Parathyroid adenoma (tissue), 2 donors: ENCODE results near the gene APEX1.

Experiments used
- H2AFZ ChIP-seq: fragments of 300-600 bp; sonication (generic); one replicate; pipeline ENCODE4 v1.7.0; 2017; ENCODE audit warnings: antibody characterized with exemption, mild to moderate bottlenecking
- H3K27ac ChIP-seq: fragments of 300-600 bp; sonication (generic); one replicate; pipeline ENCODE4 v1.7.0; 2017
- H3K27me3 ChIP-seq: fragments of 300-600 bp; sonication (generic); one replicate; pipeline ENCODE4 v1.7.0; 2017; ENCODE audit warnings: low read length; ENCODE audit not compliant: control insufficient read depth, insufficient read depth
- H3K36me3 ChIP-seq: fragments of 300-600 bp; sonication (generic); one replicate; pipeline ENCODE4 v1.7.0; 2017; ENCODE audit warnings: low read length; ENCODE audit not compliant: control insufficient read depth, insufficient read depth
- H3K4me1 ChIP-seq: fragments of 300-600 bp; sonication (generic); one replicate; pipeline ENCODE4 v1.7.0; 2017; ENCODE audit warnings: control low read depth
- H3K4me2 ChIP-seq: fragments of 300-600 bp; sonication (generic); one replicate; pipeline ENCODE4 v1.7.0; 2017; ENCODE audit warnings: low read length
- H3K4me3 ChIP-seq: fragments of 300-600 bp; sonication (generic); one replicate; pipeline ENCODE4 v1.7.0; 2017; ENCODE audit warnings: low read depth, low read length
- H3K79me2 ChIP-seq: fragments of 300-600 bp; sonication (generic); one replicate; pipeline ENCODE4 v1.7.0; 2017; ENCODE audit warnings: control low read depth
- H3K9ac ChIP-seq: fragments of 300-600 bp; sonication (generic); one replicate; pipeline ENCODE4 v1.7.0; 2017; ENCODE audit warnings: mild to moderate bottlenecking
- H3K9me3 ChIP-seq: fragments of 300-600 bp; sonication (generic); one replicate; pipeline ENCODE4 v1.7.0; 2017; ENCODE audit warnings: low read length; ENCODE audit not compliant: control insufficient read depth
- TF ChIP-seq, protein P1 (sequence below): fragments of 300-600 bp; sonication (generic); IDR thresholded peaks from one replicate; pipeline ENCODE4 v1.7.0; 2017; ENCODE audit warnings: antibody characterized with exemption, mild to moderate bottlenecking
- donor health status: primary hyperparathyroidism.

APEX1 gene

GRCh38 chr14:20418501-20418909 is 36.5 kb upstream of the APEX1 start:
- H3K36me3 ChIP-seq, result no peaks in the 10 kb centered on the region
- no peaks in the 10 kb centered on the region for H3K9me3 ChIP-seq
- no peaks in the 10 kb centered on the region for H3K27me3 ChIP-seq
- no peak overlapping the region for H3K9ac ChIP-seq
- no peak overlapping the region for H3K4me3 ChIP-seq
- TF ChIP-seq, protein P1, sequence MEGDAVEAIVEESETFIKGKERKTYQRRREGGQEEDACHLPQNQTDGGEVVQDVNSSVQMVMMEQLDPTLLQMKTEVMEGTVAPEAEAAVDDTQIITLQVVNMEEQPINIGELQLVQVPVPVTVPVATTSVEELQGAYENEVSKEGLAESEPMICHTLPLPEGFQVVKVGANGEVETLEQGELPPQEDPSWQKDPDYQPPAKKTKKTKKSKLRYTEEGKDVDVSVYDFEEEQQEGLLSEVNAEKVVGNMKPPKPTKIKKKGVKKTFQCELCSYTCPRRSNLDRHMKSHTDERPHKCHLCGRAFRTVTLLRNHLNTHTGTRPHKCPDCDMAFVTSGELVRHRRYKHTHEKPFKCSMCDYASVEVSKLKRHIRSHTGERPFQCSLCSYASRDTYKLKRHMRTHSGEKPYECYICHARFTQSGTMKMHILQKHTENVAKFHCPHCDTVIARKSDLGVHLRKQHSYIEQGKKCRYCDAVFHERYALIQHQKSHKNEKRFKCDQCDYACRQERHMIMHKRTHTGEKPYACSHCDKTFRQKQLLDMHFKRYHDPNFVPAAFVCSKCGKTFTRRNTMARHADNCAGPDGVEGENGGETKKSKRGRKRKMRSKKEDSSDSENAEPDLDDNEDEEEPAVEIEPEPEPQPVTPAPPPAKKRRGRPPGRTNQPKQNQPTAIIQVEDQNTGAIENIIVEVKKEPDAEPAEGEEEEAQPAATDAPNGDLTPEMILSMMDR, result no peak
- no peaks in the 10 kb centered on the region for H3K79me2 ChIP-seq
- peaks cover 25% of the 10 kb centered on the region for H3K4me1 ChIP-seq
- H3K4me2 ChIP-seq, result no peak overlapping the region
- H3K27ac ChIP-seq, result peak overlapping the region; percentile 63
- peak overlapping the region; percentile 65 for H2AFZ ChIP-seq

DNA sequence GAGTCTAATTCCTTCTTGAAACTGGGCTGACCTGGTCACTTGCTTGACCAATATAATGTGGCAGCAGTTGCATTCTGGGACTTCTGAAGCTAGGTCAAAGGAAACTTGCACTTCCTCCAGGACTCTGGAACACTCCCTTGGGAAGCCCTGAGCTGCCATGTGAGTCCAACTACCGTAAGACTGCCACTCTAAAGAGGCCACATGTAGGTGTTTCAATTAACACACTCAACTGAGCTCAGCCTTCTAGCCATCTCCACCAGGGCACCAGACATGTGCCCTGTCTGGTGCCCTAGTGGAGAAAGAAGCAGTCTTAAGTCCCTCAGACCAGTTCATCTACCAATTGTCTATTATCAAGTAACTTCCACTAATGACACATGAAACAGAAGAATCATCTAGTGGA is 35.6 kb upstream of the APEX1 start:
- no peak overlapping the region for H3K4me2 ChIP-seq
- H3K4me1 ChIP-seq, result peaks cover 19% of the 10 kb centered on the region
- TF ChIP-seq, protein P1, result no peak
- no peak overlapping the region for H3K27ac ChIP-seq
- H3K9me3 ChIP-seq, result no peaks in the 10 kb centered on the region
- H2AFZ ChIP-seq, result no peak overlapping the region
- no peak overlapping the region for H3K4me3 ChIP-seq
- H3K79me2 ChIP-seq, result no peaks in the 10 kb centered on the region
- no peaks in the 10 kb centered on the region for H3K27me3 ChIP-seq
- H3K9ac ChIP-seq, result no peak overlapping the region
- no peaks in the 10 kb centered on the region for H3K36me3 ChIP-seq

DNA sequence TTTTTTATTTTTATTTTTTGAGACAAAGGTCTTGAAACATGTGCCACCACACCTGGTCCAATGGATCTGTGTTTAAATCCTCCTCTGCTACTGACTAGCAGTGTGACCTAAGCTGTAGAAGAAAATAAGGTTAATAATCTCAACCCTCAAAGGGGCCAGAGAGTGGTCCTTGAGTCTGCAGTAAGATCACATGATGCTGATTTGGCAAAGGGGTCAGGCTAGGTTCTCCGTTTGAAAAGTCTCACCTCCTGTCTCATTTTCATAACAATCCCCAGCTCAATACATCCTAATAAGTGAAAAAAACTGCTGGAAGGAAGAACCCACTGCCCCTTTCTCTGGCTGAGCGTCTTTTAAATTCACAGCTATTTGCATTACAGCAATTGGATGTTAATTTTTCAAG is 33.8 kb upstream of the APEX1 start:
- Histone ChIP-seq H3K27me3 (no peaks in the 10 kb centered on the region), H3K4me2 (no peak overlapping the region), H3K4me1 (peaks cover 19% of the 10 kb centered on the region), H3K79me2 (no peaks in the 10 kb centered on the region), H3K4me3 (no peak overlapping the region), H3K9me3 (no peaks in the 10 kb centered on the region), H3K36me3 (no peaks in the 10 kb centered on the region), H3K27ac (no peak overlapping the region), H3K9ac (no peak overlapping the region), H2AFZ (no peak overlapping the region)
- TF ChIP-seq, protein P1, result no peak

DNA sequence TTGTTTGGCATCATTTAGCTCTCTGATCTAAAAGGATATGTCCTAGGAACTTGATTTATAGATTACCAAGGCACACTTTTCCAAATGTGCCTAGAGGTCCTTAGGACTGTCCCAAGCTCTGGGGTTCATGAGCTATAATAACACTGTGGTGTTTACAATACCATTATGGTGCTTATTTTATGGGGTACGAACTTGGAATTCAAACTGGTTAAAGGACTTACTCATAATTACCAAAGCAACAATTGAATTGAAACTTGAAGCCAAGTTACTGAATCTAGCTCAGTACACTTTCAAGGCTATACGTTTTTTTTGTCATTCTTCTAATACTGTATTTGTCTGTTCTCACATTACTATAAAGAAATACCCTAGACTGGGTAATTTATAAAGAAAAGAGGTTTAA is 32.1 kb upstream of the APEX1 start:
- Histone ChIP-seq H3K9ac (no peak overlapping the region), H3K36me3 (no peaks in the 10 kb centered on the region), H3K4me1 (peaks cover 13% of the 10 kb centered on the region), H3K4me3 (no peak overlapping the region), H2AFZ (no peak overlapping the region), H3K79me2 (no peaks in the 10 kb centered on the region), H3K4me2 (no peak overlapping the region), H3K27ac (no peak overlapping the region), H3K27me3 (no peaks in the 10 kb centered on the region), H3K9me3 (no peaks in the 10 kb centered on the region)
- TF ChIP-seq, protein P1, result no peak

DNA sequence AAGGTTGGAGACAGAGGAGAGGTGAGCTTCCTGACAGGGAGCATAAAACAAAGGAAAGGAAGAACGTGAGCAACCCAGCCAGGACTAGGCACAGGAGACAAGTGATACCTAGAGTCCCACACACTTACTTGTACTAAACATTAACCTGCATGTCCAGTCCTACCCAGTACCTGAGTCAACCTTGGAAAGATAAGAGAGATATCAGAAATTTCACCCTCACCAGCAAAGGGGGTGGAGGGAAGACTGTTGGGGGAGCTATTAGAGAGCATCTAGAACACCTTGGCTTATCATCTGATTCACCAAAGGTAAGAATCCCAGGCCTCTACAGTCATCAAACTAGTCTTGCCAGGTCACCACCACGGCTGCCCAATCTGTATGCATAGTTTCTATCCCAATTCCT is 30.2 kb upstream of the APEX1 start:
- no peak overlapping the region for H3K4me2 ChIP-seq
- H3K79me2 ChIP-seq, result no peaks in the 10 kb centered on the region
- H3K27me3 ChIP-seq, result no peaks in the 10 kb centered on the region
- no peak overlapping the region for H3K27ac ChIP-seq
- TF ChIP-seq, protein P1, result no peak
- no peaks in the 10 kb centered on the region for H3K36me3 ChIP-seq
- H3K4me3 ChIP-seq, result no peak overlapping the region
- no peaks in the 10 kb centered on the region for H3K4me1 ChIP-seq
- no peaks in the 10 kb centered on the region for H3K9me3 ChIP-seq
- no peak overlapping the region for H3K9ac ChIP-seq
- H2AFZ ChIP-seq, result no peak overlapping the region
